HG02852 (cell line): Measurements from ENCODE around the gene EPHA10.

ENCODE experiments used
- ATAC-seq: cut with Tn5 transposase; IDR thresholded peaks from one replicate; pipeline ENCODE4 v1.9.1; 2021; ENCODE audit warnings: mild to moderate bottlenecking, moderate library complexity; ENCODE audit not compliant: unreplicated experiment

Gene EPHA10

DNA sequence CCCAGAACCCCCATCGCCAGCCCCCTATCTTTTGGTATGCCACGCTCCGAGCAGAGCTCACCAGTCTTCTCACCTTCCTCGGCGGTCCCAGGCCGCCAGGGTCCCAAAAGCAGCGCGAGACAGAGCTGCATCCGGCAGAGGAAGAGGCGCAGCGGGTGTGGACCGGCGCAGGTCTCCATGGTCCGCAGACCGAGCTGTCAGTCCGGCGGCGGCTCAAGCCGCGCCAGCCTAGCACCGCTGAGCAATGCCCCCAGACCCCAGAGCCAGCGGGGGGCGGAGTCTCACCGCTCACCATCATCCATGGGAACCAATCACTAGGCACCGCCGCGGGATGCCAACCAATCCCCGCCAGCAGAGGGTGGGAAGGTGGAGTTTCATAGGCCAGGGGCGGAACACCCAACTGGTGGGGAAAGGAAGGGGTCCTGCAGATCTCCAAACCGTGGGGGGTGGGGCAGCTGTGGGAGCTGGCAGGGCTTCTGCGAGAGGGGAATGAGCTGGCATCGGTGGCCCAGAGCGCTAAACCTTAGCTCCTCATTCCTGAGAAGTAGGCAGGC lies at the start of gene EPHA10:
TSS of gene EPHA10 (minus strand) at position 233 of the 554 bp plus-strand sequence. CDS start at position 179, 54 bp downstream.
- ATAC-seq, result no peak

DNA sequence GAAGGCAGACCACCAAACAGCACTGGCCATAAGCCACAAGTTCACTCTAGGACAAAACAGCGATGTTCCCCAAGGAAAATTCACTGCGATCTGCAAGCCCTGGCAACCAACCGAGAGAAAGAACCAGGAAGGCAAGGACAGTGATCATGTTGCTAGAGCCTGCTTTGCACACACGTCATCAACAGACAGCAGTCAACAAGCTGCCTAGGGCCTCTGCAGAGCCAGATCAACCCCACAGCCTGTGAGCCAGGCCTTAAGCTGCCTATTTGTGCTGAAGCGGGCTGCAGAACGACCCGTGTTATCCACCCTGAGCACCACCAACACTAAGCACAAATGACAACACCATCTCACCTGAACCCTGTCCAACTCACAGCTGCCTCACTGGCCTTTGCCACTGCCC lies 49.3 kb upstream of the EPHA10 start:
- no peak for ATAC-seq

DNA sequence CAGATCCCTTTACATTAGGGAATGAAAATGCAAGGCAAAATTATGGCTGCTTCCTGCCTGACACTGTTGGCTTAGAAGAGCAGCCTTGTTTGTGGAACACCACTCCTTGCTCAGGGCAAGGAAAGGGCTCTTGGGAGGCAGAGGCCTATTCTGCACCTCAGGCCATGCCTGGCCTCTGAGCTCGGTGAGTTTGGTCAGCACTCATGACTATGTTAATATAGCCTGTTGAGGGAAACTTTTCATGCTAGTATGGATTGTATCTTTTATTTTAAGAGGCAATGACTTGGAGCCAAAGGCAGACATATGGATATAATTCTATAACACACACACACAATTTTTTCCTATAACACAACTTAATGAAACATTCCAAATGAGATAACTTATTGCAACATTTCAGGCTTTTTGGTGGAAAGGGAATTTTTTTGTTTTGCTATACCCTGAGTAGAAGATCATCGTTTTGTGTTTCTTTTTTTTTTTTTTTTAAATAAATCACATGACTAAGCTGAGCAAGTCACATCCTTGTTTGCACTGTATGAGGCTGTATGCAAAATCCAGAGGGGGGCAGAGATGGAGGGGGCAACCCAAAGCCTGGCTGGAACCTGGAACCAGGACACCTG lies 48.7 kb upstream of the EPHA10 start:
- no peak for ATAC-seq

DNA sequence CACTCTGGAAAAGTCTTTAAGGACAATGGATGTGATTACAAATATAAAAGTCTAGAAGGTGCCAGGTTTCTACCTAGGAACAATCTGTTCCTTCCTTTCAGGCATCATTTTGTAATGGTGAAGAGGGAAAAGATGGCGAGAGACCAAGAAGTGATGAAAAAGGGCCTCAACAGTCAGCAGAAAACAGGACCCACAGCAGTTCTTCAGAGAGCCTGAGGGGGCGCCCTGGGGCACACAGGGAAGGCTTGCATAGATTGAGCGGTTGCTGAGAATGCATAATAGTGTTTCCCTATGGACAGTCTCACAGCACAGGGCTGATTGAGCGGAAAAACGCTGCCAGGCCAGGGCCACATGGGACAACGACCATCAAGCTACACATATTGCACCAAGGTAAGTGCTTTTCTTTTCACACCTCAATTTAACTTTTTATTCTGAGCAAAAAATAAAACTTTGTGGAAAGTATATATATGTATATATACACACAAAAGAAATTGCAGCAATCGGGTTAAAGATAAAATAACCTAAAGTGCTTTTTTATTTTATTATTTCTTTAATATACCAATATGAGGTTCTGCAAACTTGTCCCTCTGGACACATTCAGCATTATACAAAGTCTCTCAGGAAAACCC lies 46.2 kb upstream of the EPHA10 start:
- ATAC-seq, result no peak

GRCh38 chr1:37809942-37810341 lies 45.0 kb upstream of the EPHA10 start:
- ATAC-seq, result no peak

DNA sequence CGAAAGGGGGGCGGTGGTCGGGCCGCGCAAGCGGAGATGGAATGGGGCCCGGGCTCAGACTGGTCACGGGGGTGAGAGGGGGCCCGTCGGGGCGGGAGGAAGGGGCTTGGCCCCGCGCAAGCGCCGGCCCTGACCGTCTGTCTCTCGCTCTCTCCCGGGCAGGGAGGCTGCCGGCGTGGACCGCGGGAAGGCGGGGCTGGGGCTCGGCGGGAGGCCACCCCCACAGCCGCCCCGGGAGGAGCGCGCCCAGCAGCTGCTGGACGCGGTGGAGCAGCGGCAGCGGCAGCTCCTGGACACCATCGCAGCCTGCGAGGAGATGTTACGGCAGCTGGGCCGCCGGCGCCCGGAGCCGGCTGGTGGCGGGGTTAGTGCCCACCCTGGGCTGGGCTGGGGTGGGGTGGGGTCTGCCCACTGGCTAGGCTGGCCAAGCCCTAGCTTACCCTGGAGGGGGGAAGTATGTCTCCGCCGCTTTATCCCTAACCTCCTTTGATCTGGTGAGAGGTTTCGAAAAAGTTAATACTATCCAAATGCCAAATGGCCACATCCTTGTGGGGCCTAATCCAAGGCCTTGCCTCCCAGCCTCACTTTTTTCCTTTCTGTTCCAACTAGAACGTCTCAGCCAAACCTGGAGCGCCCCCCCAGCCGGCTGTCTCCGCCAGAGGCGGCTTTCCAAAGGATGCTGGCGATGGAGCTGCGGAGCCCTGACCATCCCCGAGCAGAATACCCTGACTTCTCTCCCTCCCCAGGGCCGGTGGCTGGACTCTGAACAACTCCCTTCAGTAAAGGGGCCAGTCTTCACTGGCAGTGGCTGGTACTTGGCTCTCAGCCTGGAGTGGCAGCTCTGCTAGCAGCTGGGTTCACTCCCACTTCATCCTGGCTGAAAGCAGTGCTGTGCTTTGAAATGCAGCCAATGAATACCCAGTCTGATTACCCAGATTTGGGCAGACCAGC lies 43.7 kb upstream of the EPHA10 start:
- peak; percentile 26 for ATAC-seq

GRCh38 chr1:37807555-37808368 lies 42.8 kb upstream of the EPHA10 start, which contains the start of the genes C1orf122 and YRDC:
Gene C1orf122 (plus strand): TSS chr1:37807790. CDS start chr1:37808405, 615 bp downstream.
Gene YRDC (minus strand): TSS chr1:37808208. CDS start chr1:37808180, 28 bp downstream.
- peak; percentile 88 for ATAC-seq

GRCh38 chr1:37807220-37807554 lies 42.3 kb upstream of the EPHA10 start:
- ATAC-seq, result no peak

- no peak for ATAC-seq
Observed at GRCh38 chr1:37802439-37802838, 37.5 kb upstream of the EPHA10 start.

DNA sequence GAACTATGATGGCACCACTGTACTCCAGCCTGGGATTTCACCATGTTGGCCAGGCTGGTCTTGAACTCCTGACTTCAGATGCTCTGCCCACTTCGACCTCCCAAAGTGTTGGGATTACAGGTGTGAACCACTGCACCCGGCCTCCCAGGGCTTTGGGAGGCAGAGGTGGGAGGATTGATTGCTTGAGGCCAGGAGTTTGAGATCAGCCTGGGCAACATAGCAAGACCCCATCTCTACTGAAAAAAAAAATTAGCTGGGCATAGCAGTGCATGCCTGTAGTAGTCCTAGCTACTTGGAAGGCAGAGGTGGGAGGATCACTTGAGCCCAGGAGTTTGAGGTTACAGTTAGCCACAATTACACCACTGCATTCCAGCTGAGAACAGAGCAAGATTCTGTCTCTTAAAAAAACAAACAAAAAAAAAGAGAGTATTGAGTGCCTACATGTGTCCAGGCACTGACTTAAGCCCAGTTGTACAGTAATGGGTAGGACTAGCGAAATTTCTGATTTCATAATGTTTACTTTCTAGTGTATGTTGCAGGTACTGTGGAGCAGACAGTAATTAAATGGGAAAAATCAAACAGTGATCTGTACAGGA lies 32.9 kb upstream of the EPHA10 start:
- ATAC-seq, result no peak

GRCh38 chr1:37795340-37796125 lies 30.6 kb upstream of the EPHA10 start:
- no peak for ATAC-seq

- ATAC-seq, result peak; percentile 29
Observed at GRCh38 chr1:37794372-37795339, 29.7 kb upstream of the EPHA10 start.

DNA sequence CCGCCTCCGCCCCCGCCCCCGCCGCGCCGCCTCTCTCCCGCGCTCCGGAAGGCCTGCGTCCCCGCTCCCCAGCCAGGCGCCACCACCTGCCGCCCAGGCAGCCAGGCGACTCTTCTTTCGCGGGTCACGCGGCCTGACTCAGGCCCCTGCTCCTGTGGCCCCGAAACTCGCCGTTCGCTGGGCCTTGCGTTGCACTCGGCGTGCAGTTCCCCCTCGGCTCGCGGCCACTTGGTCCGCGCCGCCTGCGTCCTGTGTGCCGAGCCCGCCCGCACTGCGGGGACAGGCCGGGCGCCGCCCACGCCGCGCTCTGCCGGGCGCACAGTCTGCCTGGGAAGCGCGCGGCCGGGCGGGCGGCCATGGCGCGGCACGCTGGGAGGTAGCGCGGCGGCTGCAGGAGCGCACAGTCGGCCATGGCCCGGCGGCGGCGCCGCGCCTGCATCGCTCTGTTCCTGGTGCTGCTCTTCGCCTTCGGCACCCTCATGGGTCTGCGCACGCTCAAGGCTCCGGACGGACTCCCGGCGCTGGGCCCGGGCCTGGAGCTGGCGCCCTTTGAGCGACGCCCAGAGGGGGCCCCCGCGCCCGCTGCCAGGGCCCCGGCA lies 29.0 kb upstream of the EPHA10 start, which contains the start of gene MANEAL:
TSS of gene MANEAL (plus strand) at position 75 of the 599 bp plus-strand sequence. CDS start at position 411, 336 bp downstream.
- ATAC-seq, result peak; percentile 63

DNA sequence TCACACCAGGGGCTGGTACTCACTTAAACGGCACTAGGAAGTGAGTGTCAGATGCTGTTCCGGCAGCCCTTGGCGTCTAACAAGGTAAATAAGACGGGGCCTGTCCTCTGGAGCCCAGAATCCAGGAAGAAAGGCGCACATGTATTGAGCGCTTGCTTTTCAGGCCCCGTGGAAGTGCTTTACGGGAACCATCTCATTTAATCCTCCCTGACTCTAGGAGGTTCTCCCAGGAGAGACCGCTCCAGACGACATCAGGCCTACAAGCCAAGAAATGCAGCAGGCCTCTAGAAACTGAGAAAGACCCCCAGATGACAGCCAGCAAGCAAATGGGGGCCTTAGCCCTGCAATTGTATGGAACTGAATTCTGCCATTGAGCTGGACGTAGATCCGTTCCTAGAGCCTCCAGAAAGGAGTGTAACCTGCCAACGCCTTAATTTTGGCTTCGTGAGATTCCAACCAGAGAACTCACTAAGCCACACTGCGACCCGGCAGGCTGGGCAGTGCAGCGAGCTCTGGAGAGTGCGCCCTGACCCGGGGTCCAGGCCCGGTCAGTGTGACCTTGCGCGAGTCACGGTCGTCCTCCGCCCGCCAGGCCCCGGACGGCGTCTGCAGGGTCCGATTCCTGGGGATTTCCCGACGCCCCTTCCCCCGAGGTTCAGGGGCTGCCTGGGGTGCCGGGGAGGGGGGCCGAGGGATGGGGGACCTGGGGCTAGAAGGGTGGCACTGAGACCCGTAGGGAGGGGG lies 28.2 kb upstream of the EPHA10 start:
- no peak for ATAC-seq

DNA sequence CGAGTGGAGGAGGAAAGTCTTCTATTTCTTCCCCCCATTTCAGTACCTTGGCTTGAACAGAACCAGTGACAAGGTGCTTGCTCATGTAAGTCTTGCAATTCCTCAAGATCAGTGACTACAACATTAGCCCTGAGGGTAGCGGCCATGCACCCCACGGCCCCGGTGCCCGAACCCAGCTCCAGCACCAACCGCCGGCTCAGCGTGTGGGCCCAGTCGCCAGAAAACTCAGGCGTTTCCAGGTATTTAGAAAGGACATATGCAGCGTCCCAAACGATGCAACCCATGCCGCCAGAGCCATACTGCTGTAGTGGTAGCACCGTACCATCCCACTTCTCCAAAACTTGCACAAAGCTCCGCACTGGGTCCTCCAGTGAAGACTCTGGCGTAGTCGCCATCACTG lies 17.6 kb upstream of the EPHA10 start:
- no peak for ATAC-seq

DNA sequence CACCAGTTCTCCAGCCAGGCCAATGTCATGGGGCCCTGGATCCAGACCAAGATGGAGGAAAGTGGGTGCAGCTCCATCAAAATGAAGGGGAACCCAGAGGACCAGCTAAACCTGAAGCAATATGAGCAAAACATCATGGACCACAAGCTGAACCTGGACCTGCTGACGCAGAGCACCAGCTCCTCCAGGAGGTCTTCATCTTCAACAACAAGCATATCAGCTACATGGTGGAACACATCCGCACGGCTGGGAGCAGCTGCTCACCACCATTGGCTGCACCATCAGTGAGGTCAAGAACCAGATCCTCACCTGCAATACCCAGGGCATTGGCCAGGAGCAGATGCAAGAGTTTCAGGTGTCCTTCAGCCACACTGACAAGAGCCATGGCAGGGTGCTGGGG lies 13.7 kb upstream of the EPHA10 start:
- no peak for ATAC-seq
